Sigmoid colon (tissue), 4 donors: ENCODE data around the gene WDR74.

Experiments used
- CTCF ChIP-seq, 4 experiments: fragments of 450-650 bp in 3 of 4; fragments of 200-600 bp in 1 of 4; IDR thresholded peaks; one replicate each; pipeline ENCODE4 v1.5.1; 2016 to 2019; ENCODE audit warnings: antibody characterized with exemption in 4 of 4, mild to moderate bottlenecking in 3 of 4, moderate library complexity in 2 of 4
- POLR2AphosphoS5 ChIP-seq, 4 donors: sonication (generic); formaldehyde crosslinking; IDR thresholded peaks; one replicate each; pipeline ENCODE4 v1.6.1; 2017; ENCODE audit warnings: antibody characterized with exemption in 4 of 4

GRCh38 chr11:62792202-62792575, 47.2 kb downstream of the WDR74 start:
- TF ChIP-seq CTCF (IDR thresholded peaks at IDR 0.05) = no peak
- no peak for TF ChIP-seq POLR2AphosphoS5 (IDR thresholded peaks at IDR 0.05)
